GM23248 (cell line): ENCODE data around the gene OR4D9. TPM values are rescaled to one million over a fixed set of nuclear protein-coding genes. Genes with fewer than 3 reads are reported as not detected.
"Not testable (repeated sequence)": the region's sequence is repeated elsewhere in the genome, so short reads cannot be mapped to it uniquely, and the experiment has no call there.

Experiments
- DNase-seq: peaks from one replicate; pipeline ENCODE4 v3.0.0-alpha.2; 2015
- H2AFZ ChIP-seq: fragments of 200-600 bp; sonication (generic); 2 replicates; pipeline ENCODE4 v1.6.1; 2016; ENCODE audit warnings: antibody characterized with exemption
- H3F3A ChIP-seq: fragments of 200-600 bp; sonication (generic); 2 replicates; pipeline ENCODE4 v1.6.1; 2016; ENCODE audit warnings: mild to moderate bottlenecking, antibody characterized with exemption, mixed run types; ENCODE audit not compliant: insufficient read depth
- H3K27ac ChIP-seq: fragments of 200-600 bp; sonication (generic); 2 replicates; pipeline ENCODE4 v1.5.1; 2016; ENCODE audit warnings: mild to moderate bottlenecking
- H3K27me3 ChIP-seq: fragments of 200-600 bp; sonication (generic); replicated peaks from 2 replicates; pipeline ENCODE4 v1.6.1; 2016; ENCODE audit warnings: mild to moderate bottlenecking; ENCODE audit not compliant: insufficient read depth
- H3K36me3 ChIP-seq: fragments of 200-600 bp; sonication (generic); 2 replicates; pipeline ENCODE4 v1.6.1; 2016; ENCODE audit warnings: low read depth, mild to moderate bottlenecking
- H3K4me1 ChIP-seq: fragments of 200-600 bp; sonication (generic); 2 replicates; pipeline ENCODE4 v1.6.1; 2016; ENCODE audit warnings: mild to moderate bottlenecking; ENCODE audit not compliant: insufficient read depth
- H3K4me2 ChIP-seq: fragments of 200-600 bp; sonication (generic); one replicate; pipeline ENCODE4 v1.6.1; 2016; ENCODE audit warnings: mild to moderate bottlenecking; ENCODE audit not compliant: unreplicated experiment
- H3K4me3 ChIP-seq: fragments of 200-600 bp; sonication (generic); 2 replicates; pipeline ENCODE4 v1.5.1; 2016; ENCODE audit warnings: mild to moderate bottlenecking
- H3K79me2 ChIP-seq: fragments of 200-600 bp; sonication (generic); 2 replicates; pipeline ENCODE4 v1.6.1; 2016; ENCODE audit warnings: mild to moderate bottlenecking; ENCODE audit not compliant: insufficient read depth
- H3K9ac ChIP-seq: fragments of 200-600 bp; sonication (generic); 2 replicates; pipeline ENCODE4 v1.6.1; 2016; ENCODE audit warnings: mild to moderate bottlenecking
- H3K9me2 ChIP-seq: fragments of 200-600 bp; sonication (generic); 2 replicates; pipeline ENCODE4 v1.6.1; 2016; ENCODE audit warnings: mixed run types, mild to moderate bottlenecking, moderate library complexity; ENCODE audit not compliant: insufficient read depth
- H3K9me3 ChIP-seq: fragments of 200-600 bp; sonication (generic); one replicate; pipeline ENCODE4 v1.6.1; 2017; ENCODE audit warnings: low read depth
- H4K20me1 ChIP-seq: fragments of 200-600 bp; sonication (generic); 2 replicates; pipeline ENCODE4 v1.6.0; 2016; ENCODE audit not compliant: insufficient read depth
- EZH2 ChIP-seq: fragments of 200-600 bp; sonication (generic); IDR thresholded peaks from 2 replicates; pipeline ENCODE4 v1.6.1; 2018; ENCODE audit warnings: antibody characterized with exemption, mild to moderate bottlenecking; ENCODE audit not compliant: insufficient read depth, poor library complexity, severe bottlenecking
- EZH2phosphoT487 ChIP-seq: fragments of 200-600 bp; sonication (generic); IDR thresholded peaks from 2 replicates; pipeline ENCODE4 v1.6.1; 2018; ENCODE audit warnings: antibody characterized with exemption, moderate library complexity, mild to moderate bottlenecking, low read depth; ENCODE audit not compliant: insufficient read depth
- WGBS, 2 experiments: methylation state at CpG; one replicate each; pipeline ENCODE4 v1.1.6; 2015 to 2017; ENCODE audit warnings: low lambda C conversion rate in 2 of 2, low coverage in 1 of 2; ENCODE audit errors: missing lambda C conversion rate in 2 of 2; 5-methylcytosine and 5-hydroxymethylcytosine counted together
- in situ Hi-C: fragments of 300-500 bp; cut with MboI; formaldehyde crosslinking; loops from 2 replicates; pipeline ENCODE4 v1.15.0; 2020
- polyA plus RNA-seq: library from polyadenylated mRNA; unstranded; fragments of >200 nt; fragmentation: Nextera tagmentation; extraction: Ambion mirVana; gene quantifications from 2 replicates; pipeline ENCODE4 v1.2.1, GENCODE V29; 2016
- total RNA-seq: library from RNA; depleted of rRNA; stranded (reverse); fragments of >200 nt; shearing (Covaris generic); gene quantifications from 2 replicates; pipeline ENCODE4 v1.2.3, GENCODE V29; 2014

The OR4D9 gene
- total and polyA plus RNA-seq, 2 experiments from 2014 or later: not detected

DNA sequence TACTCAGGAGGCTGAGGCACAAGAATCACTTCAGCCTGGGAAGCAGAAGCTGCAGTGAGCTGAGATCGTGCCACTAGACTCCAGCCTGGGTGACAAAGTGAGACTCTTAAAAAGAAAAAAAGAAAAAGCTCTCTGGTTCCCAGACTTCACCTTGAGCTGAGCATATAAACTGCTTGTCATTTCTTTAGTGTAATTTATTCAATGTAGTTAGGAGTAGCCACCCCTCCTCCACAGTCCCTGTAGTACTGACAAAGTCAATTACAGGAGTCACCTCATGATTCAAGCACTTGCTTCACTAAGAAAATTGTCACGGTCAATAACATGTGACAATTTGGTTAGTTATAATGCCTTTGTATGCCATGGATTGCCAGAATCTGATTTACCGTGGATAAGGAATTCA lies 31.0 kb upstream of the OR4D9 start:
- Histone ChIP-seq H2AFZ (no peak overlapping the region), H3K4me1 (no peaks in the 10 kb centered on the region), H3K79me2 (no peaks in the 10 kb centered on the region), H3K4me2 (no peak overlapping the region), H3K9me3 (no peaks in the 10 kb centered on the region), H3K27ac (no peak overlapping the region), H3K36me3 (no peaks in the 10 kb centered on the region), H4K20me1 (no peaks in the 10 kb centered on the region), H3K9ac (no peak overlapping the region), H3F3A (no peaks in the 10 kb centered on the region), H3K4me3 (no peak overlapping the region), H3K9me2 (no peaks in the 10 kb centered on the region), H3K27me3 (no peaks in the 10 kb centered on the region)
- 16 to 23% methylated on average over 3 of the region's 3 CpGs for WGBS, 2 experiments
- DNase-seq: no peak
- in situ Hi-C loops: no loop called here
- TF ChIP-seq EZH2phosphoT487: no peak
- TF ChIP-seq EZH2: no peak

DNA sequence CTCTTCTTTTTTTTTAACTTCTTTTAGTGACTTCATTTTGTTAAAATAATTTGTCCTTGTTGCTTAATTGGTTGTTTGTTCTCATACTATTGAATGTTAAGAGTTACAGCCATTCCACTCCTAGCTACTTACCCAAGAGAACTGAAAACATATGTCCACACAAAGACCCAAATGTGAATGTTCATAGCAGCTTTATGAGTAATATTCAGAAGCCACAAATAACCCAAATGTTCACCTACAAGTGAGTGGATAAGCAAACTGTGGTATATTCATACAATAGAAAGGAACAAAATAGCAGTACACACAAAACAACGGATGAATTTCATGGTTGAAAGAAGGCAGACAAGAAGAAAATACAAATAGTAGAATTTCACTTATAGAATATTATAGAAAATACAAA lies 9.4 kb upstream of the OR4D9 start:
- no peak overlapping the region for H3K4me3 ChIP-seq
- no peaks in the 10 kb centered on the region for H3K9me2 ChIP-seq
- H2AFZ ChIP-seq: no peak overlapping the region
- no peaks in the 10 kb centered on the region for H3F3A ChIP-seq
- H3K9ac ChIP-seq: no peak overlapping the region
- no peak for TF ChIP-seq EZH2phosphoT487
- TF ChIP-seq EZH2: no peak
- H3K9me3 ChIP-seq: no peaks in the 10 kb centered on the region
- H3K36me3 ChIP-seq: no peaks in the 10 kb centered on the region
- 20% methylated on average over 1 of the region's 1 CpG for WGBS, 2 experiments
- no peak overlapping the region for H3K4me2 ChIP-seq
- in situ Hi-C loops: no loop called here
- H3K27me3 ChIP-seq: 0 out of 2 replicates have a peak, but pooled peaks cover 5% of the 10 kb centered on the region
- H4K20me1 ChIP-seq: no peaks in the 10 kb centered on the region
- no peaks in the 10 kb centered on the region for H3K79me2 ChIP-seq
- no peaks in the 10 kb centered on the region for H3K4me1 ChIP-seq
- no peak overlapping the region for H3K27ac ChIP-seq
- DNase-seq: no peak

DNA sequence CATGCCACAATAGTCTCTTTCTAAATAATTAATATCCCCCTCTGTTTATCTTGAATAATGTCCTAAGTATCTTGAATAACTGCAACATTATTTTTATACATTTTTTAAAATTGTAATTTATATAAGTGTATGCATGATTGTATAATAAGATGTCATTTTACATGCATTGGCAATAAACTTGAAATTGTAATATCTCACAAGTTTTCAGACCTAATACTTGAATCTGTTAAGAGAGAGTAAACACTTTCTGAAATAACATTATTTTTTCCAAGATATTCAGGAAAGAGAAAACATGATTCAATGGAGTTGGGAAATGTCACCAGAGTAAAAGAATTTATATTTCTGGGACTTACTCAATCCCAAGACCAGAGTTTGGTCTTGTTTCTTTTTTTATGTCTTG lies 8.1 kb upstream of the OR4D9 start, which contains the start of gene OR4D11:
Gene OR4D11, plus strand, starts transcription at position 301 of the 400 bp plus-strand sequence. Its CDS starts 0 bp downstream, at position 301.
- in situ Hi-C loops: no loop called here
- Histone ChIP-seq H3K9me3 (no peaks in the 10 kb centered on the region), H3K4me3 (no peak within 1 kb of the TSS), H3K79me2 (no peaks in the 10 kb centered on the region), H3K27ac (no peak within 1 kb of the TSS), H4K20me1 (no peaks in the 10 kb centered on the region), H3K27me3 (0 out of 2 replicates have a peak, but pooled peaks cover 5% of the 10 kb centered on the region), H3K36me3 (no peaks in the 10 kb centered on the region), H3F3A (no peaks in the 10 kb centered on the region), H3K9me2 (no peaks in the 10 kb centered on the region), H3K4me2 (no peak within 1 kb of the TSS), H3K9ac (no peak within 1 kb of the TSS), H2AFZ (no peak within 1 kb of the TSS), H3K4me1 (no peaks in the 10 kb centered on the region)
- TF ChIP-seq EZH2phosphoT487 (no peak), EZH2 (no peak)
- DNase-seq: no peak

DNA sequence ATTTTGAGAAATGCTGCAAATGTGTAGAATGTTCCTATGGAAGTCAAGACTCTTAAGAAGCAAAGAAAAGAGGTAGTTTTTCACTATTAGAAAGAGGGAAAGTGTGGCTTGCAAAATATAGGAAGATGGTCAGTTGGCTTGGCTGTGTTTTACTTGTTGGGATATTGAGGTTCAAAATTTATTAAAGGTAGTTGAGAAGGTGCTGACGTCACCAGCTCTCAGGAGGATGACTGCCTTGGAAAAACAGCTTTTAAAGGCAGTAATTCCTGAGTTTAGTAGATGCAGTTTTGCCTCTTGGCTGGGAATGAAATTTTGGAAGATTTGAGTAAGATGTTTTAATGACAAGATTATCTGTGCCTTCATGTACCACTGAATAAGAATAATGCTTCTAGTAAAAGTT lies 336 bp downstream of the OR4D9 start:
- H3K36me3 ChIP-seq: no peaks in the 10 kb centered on the region

DNA sequence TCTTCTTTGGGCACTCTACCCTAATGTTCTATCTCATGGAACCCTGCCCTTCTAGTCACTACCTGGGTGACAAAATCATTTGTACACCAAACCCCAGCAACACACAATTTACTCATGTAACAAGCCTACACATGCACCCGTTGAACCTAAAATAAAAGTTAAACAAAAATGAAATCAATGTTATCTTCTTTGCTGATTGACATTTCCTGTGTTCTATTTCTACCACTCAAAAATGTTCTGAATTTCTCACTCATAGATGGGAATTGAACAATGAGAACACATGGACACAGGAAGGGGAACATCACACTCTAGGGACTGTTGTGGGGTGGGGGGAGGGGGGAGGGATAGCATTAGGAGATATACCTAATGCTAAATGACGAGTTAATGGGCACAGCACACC lies 8.8 kb downstream of the OR4D9 start:
- H3K79me2 ChIP-seq, in situ Hi-C loops, DNase-seq, H3K4me1 ChIP-seq, H3K9me3 ChIP-seq, H2AFZ ChIP-seq, H3K9ac ChIP-seq, H3K36me3 ChIP-seq, H3K27ac ChIP-seq, H4K20me1 ChIP-seq, H3K9me2 ChIP-seq, H3F3A ChIP-seq, H3K4me3 ChIP-seq, H3K4me2 ChIP-seq: not testable (repeated sequence)
- H3K27me3 ChIP-seq: 0 out of 2 replicates have a peak, but pooled peaks cover 13% of the 10 kb centered on the region
- 41 to 50% methylated on average over 1 to 2 of the region's 2 CpGs for WGBS, 2 experiments

More for the DNA sequence above, 336 bp downstream of the OR4D9 start:
- Histone ChIP-seq H3K4me1 (no peaks in the 10 kb centered on the region), H3K9me3 (no peaks in the 10 kb centered on the region), H3K27me3 (peaks cover 10% of the 10 kb centered on the region; the same call in 1 of the 2 replicates), H3F3A (no peaks in the 10 kb centered on the region), H3K9ac (no peak overlapping the region), H3K79me2 (no peaks in the 10 kb centered on the region), H3K27ac (no peak overlapping the region), H3K9me2 (no peaks in the 10 kb centered on the region), H3K4me2 (no peak overlapping the region), H3K4me3 (no peak overlapping the region), H4K20me1 (no peaks in the 10 kb centered on the region), H2AFZ (no peak overlapping the region)
- no peak for DNase-seq
- no peak for TF ChIP-seq EZH2phosphoT487
- no peak for TF ChIP-seq EZH2
- in situ Hi-C loops: no loop called here
- 19 to 35% methylated on average over 1 of the region's 1 CpG for WGBS, 2 experiments
